ENCODE data around the gene ZNF385C. TPM values are rescaled to one million over a fixed set of nuclear protein-coding genes. Genes with fewer than 3 reads are reported as not detected.

ZNF385C gene
- total and polyA plus RNA-seq, 4 donors = 0.03 to 0.19 (median 0.06) TPM; not detected in 1

DNA sequence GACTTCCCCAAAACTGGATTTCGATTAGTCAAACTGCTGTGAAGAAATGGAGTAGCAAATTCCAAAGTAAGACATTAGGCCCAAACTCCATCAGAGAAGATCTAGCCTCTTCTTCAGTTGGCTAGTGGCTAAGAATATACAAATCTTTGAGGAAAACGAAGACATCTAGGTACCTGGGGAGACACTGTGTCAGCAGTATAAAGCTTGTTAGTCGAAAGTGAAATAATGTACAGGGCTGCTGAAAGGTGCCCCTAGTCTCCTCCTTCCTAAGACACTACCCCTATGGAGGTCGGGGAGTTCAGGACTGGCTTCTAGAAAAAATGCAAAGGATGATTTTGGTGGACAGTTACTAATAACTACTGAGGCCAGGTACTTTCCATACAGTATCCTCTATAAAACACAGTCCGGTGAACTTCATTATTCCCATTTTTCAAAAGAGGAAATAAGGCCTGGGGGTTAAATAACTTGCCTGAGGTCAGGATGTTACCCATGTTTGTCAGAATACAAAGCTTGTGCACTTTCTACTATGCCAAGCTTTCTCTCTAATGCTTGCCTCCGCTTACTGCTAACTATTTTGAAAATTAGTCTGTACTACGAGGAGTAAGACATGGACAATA lies 96.0 kb downstream of the ZNF385C start:
- no peak for DNase-seq (ENCODE audit: low spot score)
- Histone ChIP-seq H3K27me3 (ENCODE audit: control insufficient read depth in 4 of 4, insufficient read depth in 4 of 4, low read length in 3 of 4) (no peaks in the 10 kb centered on the region), H3K9ac (ENCODE audit: low read depth in 1 of 2, low read length in 2 of 2) (no peak overlapping the region), H3K27ac (ENCODE audit: low read depth in 1 of 2, low read length in 2 of 2) (no peak overlapping the region), H3K9me3 (ENCODE audit: control insufficient read depth in 4 of 4, low read length in 3 of 4) (no peaks in the 10 kb centered on the region), H3K4me3 (ENCODE audit: low read depth in 1 of 3, low read length in 3 of 3) (no peak overlapping the region), H3K36me3 (ENCODE audit: control insufficient read depth in 4 of 4, insufficient read depth in 3 of 4, low read depth in 1 of 4, low read length in 3 of 4) (peaks cover 3 to 22% (median 12%) of the 10 kb centered on the region in 4 donors), H3K4me1 (ENCODE audit: control insufficient read depth in 4 of 4, insufficient read depth in 4 of 4, low read length in 3 of 4) (peaks cover 5 to 12% (median 7%) of the 10 kb centered on the region in 4 donors)
- 89% methylated on average over 7 of the region's 7 CpGs for WGBS
- TF ChIP-seq SP1 (IDR thresholded peaks at IDR 0.05) = no peak
- TF ChIP-seq RXRA (IDR thresholded peaks at IDR 0.05) = no peak
- TF ChIP-seq FOXA2 (IDR thresholded peaks at IDR 0.05) = no peak
- no peak for TF ChIP-seq HNF4A (conservative IDR thresholded peaks at IDR 0.05)
- TF ChIP-seq, protein P1, sequence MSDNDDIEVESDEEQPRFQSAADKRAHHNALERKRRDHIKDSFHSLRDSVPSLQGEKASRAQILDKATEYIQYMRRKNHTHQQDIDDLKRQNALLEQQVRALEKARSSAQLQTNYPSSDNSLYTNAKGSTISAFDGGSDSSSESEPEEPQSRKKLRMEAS (IDR thresholded peaks at IDR 0.05) = no peak
- TF ChIP-seq, protein P2, sequence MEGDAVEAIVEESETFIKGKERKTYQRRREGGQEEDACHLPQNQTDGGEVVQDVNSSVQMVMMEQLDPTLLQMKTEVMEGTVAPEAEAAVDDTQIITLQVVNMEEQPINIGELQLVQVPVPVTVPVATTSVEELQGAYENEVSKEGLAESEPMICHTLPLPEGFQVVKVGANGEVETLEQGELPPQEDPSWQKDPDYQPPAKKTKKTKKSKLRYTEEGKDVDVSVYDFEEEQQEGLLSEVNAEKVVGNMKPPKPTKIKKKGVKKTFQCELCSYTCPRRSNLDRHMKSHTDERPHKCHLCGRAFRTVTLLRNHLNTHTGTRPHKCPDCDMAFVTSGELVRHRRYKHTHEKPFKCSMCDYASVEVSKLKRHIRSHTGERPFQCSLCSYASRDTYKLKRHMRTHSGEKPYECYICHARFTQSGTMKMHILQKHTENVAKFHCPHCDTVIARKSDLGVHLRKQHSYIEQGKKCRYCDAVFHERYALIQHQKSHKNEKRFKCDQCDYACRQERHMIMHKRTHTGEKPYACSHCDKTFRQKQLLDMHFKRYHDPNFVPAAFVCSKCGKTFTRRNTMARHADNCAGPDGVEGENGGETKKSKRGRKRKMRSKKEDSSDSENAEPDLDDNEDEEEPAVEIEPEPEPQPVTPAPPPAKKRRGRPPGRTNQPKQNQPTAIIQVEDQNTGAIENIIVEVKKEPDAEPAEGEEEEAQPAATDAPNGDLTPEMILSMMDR (IDR thresholded peaks at IDR 0.05; ENCODE audit: low read depth, low read length, missing input control) = no peak
- no peak for TF ChIP-seq JUND (IDR thresholded peaks at IDR 0.05)
- TF ChIP-seq RAD21 (IDR thresholded peaks at IDR 0.05) = no peak
- TF ChIP-seq, protein P3, sequence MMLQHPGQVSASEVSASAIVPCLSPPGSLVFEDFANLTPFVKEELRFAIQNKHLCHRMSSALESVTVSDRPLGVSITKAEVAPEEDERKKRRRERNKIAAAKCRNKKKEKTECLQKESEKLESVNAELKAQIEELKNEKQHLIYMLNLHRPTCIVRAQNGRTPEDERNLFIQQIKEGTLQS (IDR thresholded peaks at IDR 0.05) = no peak
- no peak for TF ChIP-seq YY1 (IDR thresholded peaks at IDR 0.05)
- no peak for TF ChIP-seq TAF1 (conservative IDR thresholded peaks at IDR 0.05)
- no peak for TF ChIP-seq HNF4G (IDR thresholded peaks at IDR 0.05)
- TF ChIP-seq FOXA1 (IDR thresholded peaks at IDR 0.05) = no peak
- TF ChIP-seq NR2F2 (IDR thresholded peaks at IDR 0.05) = no peak
- no peak for TF ChIP-seq EGR1 (IDR thresholded peaks at IDR 0.05; ENCODE audit: low read depth in 2 of 2)
- TF ChIP-seq GABPA (IDR thresholded peaks at IDR 0.05 in 1 of 2, conservative IDR thresholded peaks at IDR 0.05 in 1 of 2) = no peak

GRCh38 chr17:42001729-42002128 lies 96.5 kb downstream of the ZNF385C start:
- H3K27me3 ChIP-seq (ENCODE audit: control insufficient read depth in 4 of 4, insufficient read depth in 4 of 4, low read length in 3 of 4) = no peaks in the 10 kb centered on the region
- TF ChIP-seq RXRA (IDR thresholded peaks at IDR 0.05) (no peak), RAD21 (IDR thresholded peaks at IDR 0.05) (no peak), SP1 (IDR thresholded peaks at IDR 0.05) (no peak), HNF4A (conservative IDR thresholded peaks at IDR 0.05) (no peak), HNF4G (IDR thresholded peaks at IDR 0.05) (no peak), FOXA1 (IDR thresholded peaks at IDR 0.05) (no peak), TAF1 (conservative IDR thresholded peaks at IDR 0.05) (no peak)
- TF ChIP-seq, protein P3 (IDR thresholded peaks at IDR 0.05) = no peak
- TF ChIP-seq, protein P4, sequence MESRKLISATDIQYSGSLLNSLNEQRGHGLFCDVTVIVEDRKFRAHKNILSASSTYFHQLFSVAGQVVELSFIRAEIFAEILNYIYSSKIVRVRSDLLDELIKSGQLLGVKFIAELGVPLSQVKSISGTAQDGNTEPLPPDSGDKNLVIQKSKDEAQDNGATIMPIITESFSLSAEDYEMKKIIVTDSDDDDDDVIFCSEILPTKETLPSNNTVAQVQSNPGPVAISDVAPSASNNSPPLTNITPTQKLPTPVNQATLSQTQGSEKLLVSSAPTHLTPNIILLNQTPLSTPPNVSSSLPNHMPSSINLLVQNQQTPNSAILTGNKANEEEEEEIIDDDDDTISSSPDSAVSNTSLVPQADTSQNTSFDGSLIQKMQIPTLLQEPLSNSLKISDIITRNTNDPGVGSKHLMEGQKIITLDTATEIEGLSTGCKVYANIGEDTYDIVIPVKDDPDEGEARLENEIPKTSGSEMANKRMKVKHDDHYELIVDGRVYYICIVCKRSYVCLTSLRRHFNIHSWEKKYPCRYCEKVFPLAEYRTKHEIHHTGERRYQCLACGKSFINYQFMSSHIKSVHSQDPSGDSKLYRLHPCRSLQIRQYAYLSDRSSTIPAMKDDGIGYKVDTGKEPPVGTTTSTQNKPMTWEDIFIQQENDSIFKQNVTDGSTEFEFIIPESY (IDR thresholded peaks at IDR 0.05) = no peak
- TF ChIP-seq, protein P5, sequence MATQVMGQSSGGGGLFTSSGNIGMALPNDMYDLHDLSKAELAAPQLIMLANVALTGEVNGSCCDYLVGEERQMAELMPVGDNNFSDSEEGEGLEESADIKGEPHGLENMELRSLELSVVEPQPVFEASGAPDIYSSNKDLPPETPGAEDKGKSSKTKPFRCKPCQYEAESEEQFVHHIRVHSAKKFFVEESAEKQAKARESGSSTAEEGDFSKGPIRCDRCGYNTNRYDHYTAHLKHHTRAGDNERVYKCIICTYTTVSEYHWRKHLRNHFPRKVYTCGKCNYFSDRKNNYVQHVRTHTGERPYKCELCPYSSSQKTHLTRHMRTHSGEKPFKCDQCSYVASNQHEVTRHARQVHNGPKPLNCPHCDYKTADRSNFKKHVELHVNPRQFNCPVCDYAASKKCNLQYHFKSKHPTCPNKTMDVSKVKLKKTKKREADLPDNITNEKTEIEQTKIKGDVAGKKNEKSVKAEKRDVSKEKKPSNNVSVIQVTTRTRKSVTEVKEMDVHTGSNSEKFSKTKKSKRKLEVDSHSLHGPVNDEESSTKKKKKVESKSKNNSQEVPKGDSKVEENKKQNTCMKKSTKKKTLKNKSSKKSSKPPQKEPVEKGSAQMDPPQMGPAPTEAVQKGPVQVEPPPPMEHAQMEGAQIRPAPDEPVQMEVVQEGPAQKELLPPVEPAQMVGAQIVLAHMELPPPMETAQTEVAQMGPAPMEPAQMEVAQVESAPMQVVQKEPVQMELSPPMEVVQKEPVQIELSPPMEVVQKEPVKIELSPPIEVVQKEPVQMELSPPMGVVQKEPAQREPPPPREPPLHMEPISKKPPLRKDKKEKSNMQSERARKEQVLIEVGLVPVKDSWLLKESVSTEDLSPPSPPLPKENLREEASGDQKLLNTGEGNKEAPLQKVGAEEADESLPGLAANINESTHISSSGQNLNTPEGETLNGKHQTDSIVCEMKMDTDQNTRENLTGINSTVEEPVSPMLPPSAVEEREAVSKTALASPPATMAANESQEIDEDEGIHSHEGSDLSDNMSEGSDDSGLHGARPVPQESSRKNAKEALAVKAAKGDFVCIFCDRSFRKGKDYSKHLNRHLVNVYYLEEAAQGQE (IDR thresholded peaks at IDR 0.05) = no peak
- H3K4me1 ChIP-seq (ENCODE audit: control insufficient read depth in 4 of 4, insufficient read depth in 4 of 4, low read length in 3 of 4) = peaks cover 5 to 12% (median 7%) of the 10 kb centered on the region in 4 donors
- no peak overlapping the region for H3K4me3 ChIP-seq (ENCODE audit: low read depth in 1 of 3, low read length in 3 of 3)
- 97% methylated on average over 2 of the region's 2 CpGs for WGBS
- no peak for DNase-seq (ENCODE audit: low spot score)
- no peak overlapping the region for H3K9ac ChIP-seq (ENCODE audit: low read depth in 1 of 2, low read length in 2 of 2)
- H3K27ac ChIP-seq (ENCODE audit: low read depth in 1 of 2, low read length in 2 of 2) = no peak overlapping the region
- peaks cover 7 to 27% (median 17%) of the 10 kb centered on the region in 4 donors for H3K36me3 ChIP-seq (ENCODE audit: control insufficient read depth in 4 of 4, insufficient read depth in 3 of 4, low read depth in 1 of 4, low read length in 3 of 4)
- H3K9me3 ChIP-seq (ENCODE audit: control insufficient read depth in 4 of 4, low read length in 3 of 4) = no peaks in the 10 kb centered on the region
